Epithelial cell of esophagus (primary cell): ENCODE data around the gene NR3C1.

Experiments
- DNase-seq: peaks from one replicate; pipeline ENCODE4 v3.0.0; 2010; ENCODE audit warnings: low read depth
- H3K4me3 ChIP-seq: 2 replicates; pipeline ENCODE4 v1.5.1; 2011; ENCODE audit warnings: mild to moderate bottlenecking, low read length, control low read depth
- TF ChIP-seq, protein P1 (sequence below): IDR thresholded peaks from 2 replicates; pipeline ENCODE4 v1.5.1; 2011; ENCODE audit warnings: low read depth, mild to moderate bottlenecking, low read length, control low read depth, inconsistent platforms; ENCODE audit not compliant: insufficient read depth; ENCODE audit errors: missing control alignments

The NR3C1 gene

DNA sequence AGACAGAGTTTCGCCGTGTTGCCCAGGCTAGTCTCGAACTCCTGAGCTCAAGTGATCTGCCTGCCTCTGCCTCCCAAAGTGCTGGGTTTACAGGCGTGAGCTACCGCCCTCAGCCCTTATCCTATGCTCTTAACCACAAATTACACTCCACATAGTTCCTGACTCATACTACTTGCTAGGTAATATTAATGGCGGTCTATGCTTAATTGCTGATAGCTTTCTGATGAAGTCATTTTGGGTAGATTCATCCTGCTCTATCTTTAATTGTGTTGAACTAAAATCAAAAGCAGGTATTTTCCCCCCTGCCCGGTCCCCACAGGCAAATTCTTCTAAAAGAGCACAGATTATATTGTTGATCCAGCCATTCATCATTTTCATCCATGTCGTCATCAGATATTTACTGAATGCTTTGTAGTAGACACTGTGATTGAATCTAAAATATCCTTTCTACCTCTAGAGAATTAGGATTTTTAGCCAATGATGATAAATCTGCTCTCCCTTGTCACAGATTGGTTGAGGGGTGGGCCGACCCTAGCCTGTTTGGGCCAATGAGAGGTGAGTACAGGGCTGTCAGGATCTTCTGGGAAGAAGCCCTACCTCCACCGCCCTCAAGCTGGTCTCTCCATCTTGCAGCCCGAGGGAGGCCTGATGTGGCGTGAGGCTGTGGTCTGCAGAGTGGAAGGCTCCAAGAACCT is 144.8 kb downstream of the NR3C1 start:
- DNase-seq, result peak; percentile 80
- no peak overlapping the region for H3K4me3 ChIP-seq
- TF ChIP-seq, protein P1, sequence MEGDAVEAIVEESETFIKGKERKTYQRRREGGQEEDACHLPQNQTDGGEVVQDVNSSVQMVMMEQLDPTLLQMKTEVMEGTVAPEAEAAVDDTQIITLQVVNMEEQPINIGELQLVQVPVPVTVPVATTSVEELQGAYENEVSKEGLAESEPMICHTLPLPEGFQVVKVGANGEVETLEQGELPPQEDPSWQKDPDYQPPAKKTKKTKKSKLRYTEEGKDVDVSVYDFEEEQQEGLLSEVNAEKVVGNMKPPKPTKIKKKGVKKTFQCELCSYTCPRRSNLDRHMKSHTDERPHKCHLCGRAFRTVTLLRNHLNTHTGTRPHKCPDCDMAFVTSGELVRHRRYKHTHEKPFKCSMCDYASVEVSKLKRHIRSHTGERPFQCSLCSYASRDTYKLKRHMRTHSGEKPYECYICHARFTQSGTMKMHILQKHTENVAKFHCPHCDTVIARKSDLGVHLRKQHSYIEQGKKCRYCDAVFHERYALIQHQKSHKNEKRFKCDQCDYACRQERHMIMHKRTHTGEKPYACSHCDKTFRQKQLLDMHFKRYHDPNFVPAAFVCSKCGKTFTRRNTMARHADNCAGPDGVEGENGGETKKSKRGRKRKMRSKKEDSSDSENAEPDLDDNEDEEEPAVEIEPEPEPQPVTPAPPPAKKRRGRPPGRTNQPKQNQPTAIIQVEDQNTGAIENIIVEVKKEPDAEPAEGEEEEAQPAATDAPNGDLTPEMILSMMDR, result no peak

DNA sequence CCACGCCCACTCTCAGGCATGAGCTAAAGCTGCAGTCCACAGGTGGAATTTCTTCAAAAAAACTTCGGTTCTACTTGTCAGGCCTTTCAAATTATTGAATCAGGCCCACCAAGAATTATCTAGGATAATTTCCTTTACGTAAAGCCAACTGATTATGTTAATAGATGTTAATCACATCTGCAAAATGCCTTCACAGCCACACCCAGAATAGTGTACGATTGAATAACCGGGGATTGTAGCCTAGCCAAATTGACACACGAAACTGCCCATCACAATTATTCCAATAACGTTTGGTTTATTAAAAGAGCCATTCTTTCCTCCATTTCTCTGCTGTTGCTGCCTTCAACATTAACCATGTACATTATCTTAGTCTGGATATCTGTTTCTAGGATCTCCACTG is 148.7 kb downstream of the NR3C1 start:
- no peak overlapping the region for H3K4me3 ChIP-seq
- TF ChIP-seq, protein P1, result no peak
- no peak for DNase-seq

DNA sequence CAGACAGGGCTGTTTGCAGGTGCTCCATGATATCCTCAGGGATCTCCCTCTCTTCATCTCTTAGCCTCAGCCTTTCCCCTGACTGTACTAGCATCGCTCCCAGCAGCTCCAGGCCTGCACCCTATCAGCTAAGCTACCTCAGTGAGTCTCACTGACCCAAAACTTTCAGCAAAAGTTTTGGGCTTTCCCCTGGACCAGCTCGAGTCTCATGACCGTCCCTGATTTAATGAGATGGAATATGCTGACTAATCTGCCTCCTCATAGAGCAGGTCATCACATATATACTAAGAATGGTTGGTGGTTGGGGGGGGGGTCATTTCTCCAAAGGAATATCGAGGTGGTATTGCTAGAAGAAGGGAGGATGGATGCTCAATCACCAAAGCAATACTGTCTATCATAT is 151.5 kb downstream of the NR3C1 start:
- no peak overlapping the region for H3K4me3 ChIP-seq
- DNase-seq, result no peak
- TF ChIP-seq, protein P1, result no peak

DNA sequence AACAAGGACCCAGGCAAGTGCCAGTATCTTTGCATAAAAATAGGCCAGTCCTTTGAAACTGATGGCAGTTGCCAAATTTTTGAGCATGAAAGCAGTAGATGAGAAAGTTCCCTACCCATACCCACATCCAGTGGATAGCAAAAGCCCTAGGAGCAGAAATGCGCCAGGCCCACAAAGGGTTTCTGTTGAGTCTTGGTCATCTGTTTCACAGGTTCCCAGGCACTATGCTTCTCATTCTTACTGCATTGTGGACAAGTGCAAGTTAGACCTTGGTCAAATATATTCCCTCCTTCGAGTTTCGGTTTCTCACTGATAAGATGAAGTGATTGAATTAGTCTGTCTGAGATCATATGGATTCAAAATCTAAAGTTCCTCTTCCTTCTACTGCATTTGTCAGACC is 152.3 kb downstream of the NR3C1 start:
- no peak overlapping the region for H3K4me3 ChIP-seq
- no peak for DNase-seq
- TF ChIP-seq, protein P1, result no peak

DNA sequence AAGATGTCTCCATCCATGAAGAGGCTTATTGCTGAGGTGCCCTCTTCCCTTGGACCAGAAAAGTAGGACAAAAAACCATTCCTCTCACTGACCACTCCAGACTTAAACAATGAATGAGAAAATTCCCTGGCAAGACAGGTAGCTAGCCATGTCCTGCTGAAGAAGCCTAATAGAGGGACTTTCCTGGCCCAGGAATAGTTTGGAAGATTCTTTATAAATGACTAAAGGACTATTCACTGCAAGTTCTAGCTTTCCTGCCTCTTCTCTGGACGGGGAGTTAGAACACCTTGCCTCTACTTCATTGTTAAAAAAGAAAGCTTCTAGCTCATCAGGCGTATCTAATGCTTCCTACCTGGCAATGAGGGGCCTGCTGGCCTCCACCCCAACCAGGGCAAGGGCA is 153.6 kb downstream of the NR3C1 start:
- H3K4me3 ChIP-seq, result no peak overlapping the region
- TF ChIP-seq, protein P1, result no peak
- peak; percentile 43 for DNase-seq

DNA sequence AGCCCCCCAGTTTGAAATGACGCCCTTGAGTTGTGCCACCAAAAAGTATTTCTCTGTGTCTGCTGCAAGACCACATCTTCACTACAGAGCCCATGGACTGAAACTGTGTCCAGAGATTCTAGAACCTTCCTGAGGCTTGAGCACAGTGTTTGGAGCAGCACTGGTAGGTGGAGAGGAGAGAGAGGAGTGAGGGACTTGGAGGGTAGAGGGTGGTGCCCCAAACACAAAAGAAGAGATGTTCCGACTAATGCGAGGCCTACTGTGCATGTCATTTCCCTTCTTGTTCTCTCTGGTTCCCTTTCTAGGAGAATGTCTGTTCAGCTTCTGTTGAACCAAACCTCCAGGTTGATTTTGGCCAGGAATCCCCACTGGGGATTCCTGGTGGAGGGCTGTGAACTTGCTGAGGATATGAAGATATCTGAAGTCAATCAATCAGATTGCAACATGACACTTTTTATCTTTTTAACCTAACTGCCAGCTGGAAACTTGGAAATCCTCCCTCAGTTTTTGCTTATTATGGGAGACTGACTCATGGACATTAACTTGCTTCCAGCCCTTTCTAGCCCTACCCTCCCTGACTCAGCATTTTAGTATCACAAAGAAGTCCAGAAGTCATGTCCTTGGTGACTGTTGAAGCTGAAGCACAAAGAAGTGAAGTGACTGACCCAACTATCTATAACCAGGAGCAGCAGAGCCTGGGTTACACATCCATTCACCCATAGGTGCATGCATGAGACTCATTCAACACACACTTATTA is 154.5 kb downstream of the NR3C1 start:
- DNase-seq, result peak; percentile 88
- TF ChIP-seq, protein P1, result no peak

More for the DNA sequence above, 154.5 kb downstream of the NR3C1 start:
- H3K4me3 ChIP-seq, result no peak overlapping the region
